HCT116 (cell line): Measurements from ENCODE around the gene S100A3. TPM values are rescaled to one million over a fixed set of nuclear protein-coding genes. Genes with fewer than 3 reads are reported as not detected.

Experiments
- ATAC-seq: fragments of 200-7000 bp; cut with Tn5 transposase; 2 replicates; pipeline ENCODE4 v1.9.1; 2020; ENCODE audit warnings: mild to moderate bottlenecking, moderate library complexity
- BruUV-seq: library from RNA; stranded (reverse); fragments of 400-500 nt; replicated peaks from 2 replicates; lab custom pipeline; 2021; lab: Mats Ljungman, UMichigan
- CTCF ChIA-PET: fragments of 300-600 bp; sonication (Branson Sonifier 250); formaldehyde crosslinking; loops from one replicate; lab custom pipeline; 2021; ENCODE audit warnings: antibody characterized with exemption; lab: Charles Lee
- POLR2A ChIA-PET: fragments of 300-600, 350-600 bp; sonication (Branson Sonifier 250); formaldehyde crosslinking; loops from one replicate; lab custom pipeline; 2021; ENCODE audit warnings: antibody characterized with exemption; lab: Charles Lee
- RAD21 ChIA-PET, 2 experiments: fragments of 300-600 bp; sonication (Branson Sonifier 250); formaldehyde crosslinking; loops; one replicate each; lab custom pipeline; 2023; ENCODE audit warnings: low total read pairs in 2 of 2; ENCODE audit not compliant: uncharacterized antibody in 2 of 2, unreplicated experiment in 2 of 2, low non-redundant PET in 1 of 2; lab: Charles Lee
- DNase-seq: peaks from one replicate; pipeline ENCODE4 v3.0.0-alpha.2; 2010; ENCODE audit warnings: low read depth, low spot score
- H2AFZ ChIP-seq: fragments of 200-600 bp; shearing (Covaris generic), sonication (generic); 2 replicates; pipeline ENCODE4 v1.6.1; 2017; ENCODE audit warnings: low read depth, mixed run types, mixed read lengths, antibody characterized with exemption, low read length; ENCODE audit not compliant: poor library complexity, severe bottlenecking
- H3K27ac ChIP-seq: 2 replicates; pipeline ENCODE4 v1.5.1; 2012; ENCODE audit warnings: low read depth, low read length
- H3K27me3 ChIP-seq: fragments of 200-600 bp; sonication (generic); 2 replicates; pipeline ENCODE4 v1.6.1; 2016; ENCODE audit warnings: mixed run types, low read length, mixed read lengths; ENCODE audit not compliant: insufficient read depth
- H3K36me3 ChIP-seq, 2 experiments: fragments of 200-500 bp in 1 of 2; fragments of 200-600 bp in 1 of 2; sonication (Bioruptor generic) in 1 of 2; sonication (generic) in 1 of 2; 2 replicates each; pipeline versions ENCODE4 v1.5.1 to v1.6.1; 2014 to 2016; ENCODE audit warnings: low read length in 2 of 2, inconsistent platforms in 1 of 2, mixed read lengths in 1 of 2, mixed run types in 1 of 2; ENCODE audit not compliant: insufficient read depth in 2 of 2, control insufficient read depth in 1 of 2
- H3K4me1 ChIP-seq, 2 experiments: fragments of 200-600 bp in 1 of 2; sonication (generic) in 1 of 2; 2 replicates each; pipeline versions ENCODE4 v1.5.1 to v1.6.1; 2012 to 2017; ENCODE audit warnings: low read length in 2 of 2, inconsistent platforms in 1 of 2, mild to moderate bottlenecking in 1 of 2, mixed read lengths in 1 of 2, mixed run types in 1 of 2, moderate library complexity in 1 of 2; ENCODE audit not compliant: insufficient read depth in 2 of 2, control insufficient read depth in 1 of 2
- H3K4me2 ChIP-seq: fragments of 200-600 bp; sonication (generic); 2 replicates; pipeline ENCODE4 v1.6.1; 2017; ENCODE audit warnings: mixed run types, low read length, mixed read lengths
- H3K4me3 ChIP-seq, 2 experiments: fragments of 200-600 bp in 1 of 2; sonication (generic) in 1 of 2; replicated peaks in 1 of 2; 2 replicates each; pipeline ENCODE4 v1.5.1; 2011 to 2016; ENCODE audit warnings: low read length in 2 of 2, control low read depth in 1 of 2, low read depth in 1 of 2, mild to moderate bottlenecking in 1 of 2, mixed read lengths in 1 of 2, mixed run types in 1 of 2
- H3K79me2 ChIP-seq: fragments of 200-600 bp; sonication (generic); 2 replicates; pipeline ENCODE4 v1.6.1; 2017; ENCODE audit warnings: mild to moderate bottlenecking, mixed run types, low read length, moderate library complexity, mixed read lengths; ENCODE audit not compliant: insufficient read depth
- H3K9ac ChIP-seq: fragments of 200-600 bp; sonication (generic); 2 replicates; pipeline ENCODE4 v1.6.1; 2016; ENCODE audit warnings: low read length, mixed read lengths
- H3K9me2 ChIP-seq: fragments of 200-600 bp; sonication (generic), shearing (Covaris generic); 2 replicates; pipeline ENCODE4 v1.6.1; 2017; ENCODE audit warnings: mixed run types, mild to moderate bottlenecking, moderate library complexity; ENCODE audit not compliant: insufficient read depth
- H3K9me3 ChIP-seq, 2 experiments: fragments of 200-500 bp in 1 of 2; fragments of 200-600 bp in 1 of 2; sonication (Bioruptor generic) in 1 of 2; sonication (generic) in 1 of 2; 2 replicates each; pipeline ENCODE4 v1.6.1; 2014 to 2017; ENCODE audit warnings: low read length in 2 of 2, mixed read lengths in 2 of 2, inconsistent platforms in 1 of 2, low read depth in 1 of 2, mild to moderate bottlenecking in 1 of 2, mixed run types in 1 of 2, moderate library complexity in 1 of 2; ENCODE audit not compliant: control insufficient read depth in 1 of 2, insufficient read depth in 1 of 2
- H4K20me1 ChIP-seq: fragments of 200-600 bp; sonication (generic), shearing (Covaris generic); 2 replicates; pipeline ENCODE4 v1.6.1; 2017; ENCODE audit warnings: mixed run types, mild to moderate bottlenecking, moderate library complexity; ENCODE audit not compliant: insufficient read depth
- CTCF ChIP-seq, 3 experiments: fragments of 200-600 bp in 1 of 3; sonication (generic) in 1 of 3; IDR thresholded peaks in 2 of 3; conservative IDR thresholded peaks in 1 of 3; 2 replicates each; pipeline ENCODE4 v1.5.1; 2012 to 2017; ENCODE audit warnings: low read depth in 2 of 3, low read length in 2 of 3, antibody characterized with exemption in 1 of 3, borderline replicate concordance in 1 of 3, control low read depth in 1 of 3, mild to moderate bottlenecking in 1 of 3, mixed read lengths in 1 of 3, mixed run types in 1 of 3, moderate library complexity in 1 of 3; ENCODE audit not compliant: insufficient read depth in 1 of 3
- EGR1 ChIP-seq: IDR thresholded peaks from 2 replicates; pipeline ENCODE4 v1.6.1; 2012; ENCODE audit warnings: low read depth
- ELF1 ChIP-seq: IDR thresholded peaks from 2 replicates; pipeline ENCODE4 v1.6.1; 2012; ENCODE audit warnings: low read depth, borderline replicate concordance
- EZH2 ChIP-seq: fragments of 200-600 bp; sonication (generic); IDR thresholded peaks from 2 replicates; pipeline ENCODE4 v1.6.1; 2017; ENCODE audit warnings: antibody characterized with exemption, mixed run types
- MAX ChIP-seq: IDR thresholded peaks from 2 replicates; pipeline ENCODE4 v1.6.1; 2012
- POLR2A ChIP-seq: IDR thresholded peaks from 2 replicates; pipeline ENCODE4 v1.7.0; 2011; ENCODE audit warnings: borderline replicate concordance; ENCODE audit not compliant: insufficient read depth, insufficient read length; ENCODE audit errors: extremely low read depth
- POLR2AphosphoS5 ChIP-seq: IDR thresholded peaks from 2 replicates; pipeline ENCODE4 v1.6.1; 2011; ENCODE audit warnings: mild to moderate bottlenecking, low read depth, low read length, moderate library complexity
- RAD21 ChIP-seq: IDR thresholded peaks from 2 replicates; pipeline ENCODE4 v1.6.1; 2012; ENCODE audit warnings: low read depth, mild to moderate bottlenecking
- SIN3A ChIP-seq: IDR thresholded peaks from 2 replicates; pipeline ENCODE4 v1.6.1; 2012; ENCODE audit warnings: low read depth
- TCF7L2 ChIP-seq: IDR thresholded peaks from 2 replicates; pipeline ENCODE4 v1.7.0; 2011; ENCODE audit warnings: borderline replicate concordance, inconsistent platforms; ENCODE audit not compliant: insufficient read depth, insufficient read length; ENCODE audit errors: extremely low read depth
- YY1 ChIP-seq: IDR thresholded peaks from 2 replicates; pipeline ENCODE4 v1.6.1; 2011; ENCODE audit warnings: low read length, low read depth, moderate library complexity, mild to moderate bottlenecking; ENCODE audit not compliant: insufficient replicate concordance; ENCODE audit errors: extremely low read depth
- ZBTB33 ChIP-seq: IDR thresholded peaks from 2 replicates; pipeline ENCODE4 v1.6.1; 2011; ENCODE audit warnings: mild to moderate bottlenecking, low read length, moderate library complexity; ENCODE audit not compliant: insufficient replicate concordance; ENCODE audit errors: extremely low read depth
- ZFX ChIP-seq: fragments of 450-650 bp; IDR thresholded peaks from 2 replicates; pipeline ENCODE4 v1.6.1; 2017
- intact Hi-C: fragments of 100-400 bp; cut with micrococcal nuclease; formaldehyde crosslinking; loops from 2 replicates; pipeline ENCODE4 v1.10.0; 2022
- total RNA-seq: library from RNA; stranded (reverse); gene quantifications from one replicate; pipeline ENCODE4 v1.2.1, GENCODE V29; 2021; ENCODE audit not compliant: unreplicated experiment

S100A3 gene
- total RNA-seq, 1 experiment from 2014 or later = 4.2 TPM

- no peaks in the 10 kb centered on the region for H4K20me1 ChIP-seq
- POLR2A ChIA-PET = interaction anchor here (0.9 to 2.9 kb wide), 17 partner anchors 9 to 216 kb away, joined by 3 to 93 read pairs (median 5); partner anchors contain the start of genes CHTOP, S100A13, S100A16 and S100A4
- no TSS peak for BruUV-seq
- no peaks in the 10 kb centered on the region for H3K9me3 ChIP-seq
- peak overlapping the region; percentile 29 to 35 for H3K4me3 ChIP-seq
- no peaks in the 10 kb centered on the region for H3K27me3 ChIP-seq
- peaks cover 68 to 85% of the 10 kb centered on the region in 2 experiments for H3K4me1 ChIP-seq
- RAD21 ChIA-PET = interaction anchor here (0.7 to 2.1 kb wide), 13 partner anchors 22 to 65 kb away, joined by 3 to 11 read pairs (median 4); partner anchors contain the start of genes CHTOP (in 1 of the 2), S100A13 (in 1 of the 2), S100A5 (in 1 of the 2) and S100A6 (in 1 of the 2)
- CTCF ChIA-PET = interaction anchor here (0.6 to 3.7 kb wide), 15 partner anchors 10 to 213 kb away, joined by 3 to 35 read pairs (median 6); partner anchors contain the start of genes S100A13, S100A14, S100A5 and S100A6
- no peaks in the 10 kb centered on the region for H3K79me2 ChIP-seq
- H2AFZ ChIP-seq = no peak overlapping the region
- peak overlapping the region; percentile 80 for H3K9ac ChIP-seq
- TF ChIP-seq CTCF (IDR thresholded peaks at IDR 0.05 in 2 of 3, conservative IDR thresholded peaks at IDR 0.05 in 1 of 3; ENCODE audit: borderline replicate concordance in 1 of 3, insufficient read depth in 1 of 3, low read depth in 2 of 3, low read length in 2 of 3) (peak in 2 of 3 experiments; percentile 95 to 98; a peak in 4 of 6 replicates), ZBTB33 (no peak), POLR2A (no peak), MAX (no peak), ZFX (no peak), ELF1 (no peak), RAD21 (no peak), POLR2AphosphoS5 (peak; percentile 53), EZH2 (no peak), EGR1 (no peak), TCF7L2 (peak; percentile 78), YY1 (peak; percentile 75), SIN3A (no peak)
- DNase-seq (peak; percentile 88), ATAC-seq (peak; percentile 37)
- H3K4me2 ChIP-seq = peak overlapping the region; percentile 68
- no peaks in the 10 kb centered on the region for H3K9me2 ChIP-seq
- peak overlapping the region; percentile 100 for H3K27ac ChIP-seq
- H3K36me3 ChIP-seq = no peaks in the 10 kb centered on the region
- intact Hi-C loops = loop anchor here (1.0 to 2.0 kb wide), 3 partner anchors 35 to 216 kb away; no protein-coding TSS in a partner anchor
These were observed 19.5 kb upstream of the S100A3 start for GRCh38 chr1:153568367-153569099.
